Gastroesophageal sphincter (tissue), 4 donors: ENCODE data around the gene GSTM5. TPM values are rescaled to one million over a fixed set of nuclear protein-coding genes. Genes with fewer than 3 reads are reported as not detected.
"Not testable (repeated sequence)": the region's sequence is repeated elsewhere in the genome, so short reads cannot be mapped to it uniquely, and the experiment has no call there.

ENCODE experiments used
- ATAC-seq: fragments of 150-250 bp; one replicate; pipeline ENCODE4 v1.9.1; 2016; ENCODE audit warnings: mild to moderate bottlenecking, moderate library complexity
- H3K27ac ChIP-seq, 4 donors: fragments of 200-600 bp; sonication (generic) in 3 of 4; 1 replicate in 3 of 4; 2 replicates in 1 of 4; pipeline ENCODE4 v1.5.1; 2016 to 2019
- H3K27me3 ChIP-seq: fragments of 200-600 bp; sonication (generic); one replicate; pipeline ENCODE4 v1.5.1; 2019
- H3K36me3 ChIP-seq, 2 donors: fragments of 200-600 bp; sonication (generic); one replicate each; pipeline ENCODE4 v1.5.1; 2019; ENCODE audit warnings: control low read depth in 1 of 2
- H3K4me1 ChIP-seq, 3 donors: fragments of 200-600 bp; sonication (generic); 1 replicate in 2 of 3; 2 replicates in 1 of 3; pipeline ENCODE4 v1.5.1; 2016 to 2019; ENCODE audit warnings: control low read depth in 2 of 3
- H3K4me3 ChIP-seq, 2 donors: fragments of 200-600 bp; sonication (generic); one replicate each; pipeline ENCODE4 v1.5.1; 2019; ENCODE audit warnings: mild to moderate bottlenecking in 1 of 2, moderate library complexity in 1 of 2
- H3K9me3 ChIP-seq, 3 donors: fragments of 200-600 bp; sonication (generic); one replicate each; pipeline ENCODE4 v1.5.1; 2017 to 2019; ENCODE audit warnings: control low read depth in 2 of 3
- CTCF ChIP-seq, 4 experiments: fragments of 200-600 bp in 2 of 4; fragments of 450-650 bp in 2 of 4; sonication (generic) in 1 of 4; IDR thresholded peaks; one replicate each; pipeline ENCODE4 v1.5.1; 2017 to 2019; ENCODE audit warnings: antibody characterized with exemption in 4 of 4, mild to moderate bottlenecking in 2 of 4, moderate library complexity in 2 of 4
- EP300 ChIP-seq: sonication (generic); formaldehyde crosslinking; IDR thresholded peaks from one replicate; pipeline ENCODE4 v1.6.1; 2017; ENCODE audit warnings: antibody characterized with exemption, mild to moderate bottlenecking
- POLR2A ChIP-seq, 2 donors: fragments of 450-650 bp; IDR thresholded peaks; one replicate each; pipeline ENCODE4 v1.6.1; 2017; ENCODE audit warnings: antibody characterized with exemption in 2 of 2, mild to moderate bottlenecking in 2 of 2, moderate library complexity in 1 of 2
- POLR2AphosphoS5 ChIP-seq: sonication (generic); formaldehyde crosslinking; IDR thresholded peaks from one replicate; pipeline ENCODE4 v1.6.1; 2017; ENCODE audit warnings: antibody characterized with exemption
- WGBS, 2 donors: methylation state at CpG; one replicate each; pipeline ENCODE4 v1.1.5; 2018; ENCODE audit warnings: low coverage in 1 of 2; 5-methylcytosine and 5-hydroxymethylcytosine counted together
- total RNA-seq, 4 donors: library from RNA; depleted of rRNA; stranded (reverse); fragments of >200 nt; gene quantifications; one replicate each; pipeline ENCODE4 v1.1.0, GENCODE V29; 2016

Gene GSTM5
- 1 to 10 TPM; 2.7 to 9.2 (median 6.3) TPM for total RNA-seq

- peak within 1 kb of the TSS in 2 of 4 donors; percentile 49 to 62 for H3K27ac ChIP-seq
Observed at GRCh38 chr1:109711593-109712320, at the start of gene GSTM5. Gene GSTM5, plus strand, starts transcription at chr1:109712251. Its CDS starts 62 bp downstream, at chr1:109712313.

GRCh38 chr1:109664671-109665070, 47.4 kb upstream of the GSTM5 start:
- Histone ChIP-seq H3K36me3 (peaks cover 0 to 44% of the 10 kb centered on the region in 2 donors), H3K9me3 (no peaks in the 10 kb centered on the region), H3K4me1 (peaks cover 0 to 18% (median 3%) of the 10 kb centered on the region in 3 donors), H3K4me3 (no peak overlapping the region), H3K27me3 (no peaks in the 10 kb centered on the region), H3K27ac (no peak overlapping the region)
- WGBS, 2 donors: 83 to 86% methylated on average over 1 of the region's 1 CpG
- TF ChIP-seq CTCF (IDR thresholded peaks at IDR 0.05) (no peak), POLR2A (IDR thresholded peaks at IDR 0.05) (no peak), EP300 (no peak), POLR2AphosphoS5 (no peak)
- ATAC-seq: no peak

More at GRCh38 chr1:109711593-109712320, at the start of gene GSTM5:
- peak within 1 kb of the TSS in 1 of 2 donors; percentile 49 for H3K4me3 ChIP-seq
- not testable (repeated sequence) for H3K9me3 ChIP-seq, H3K27me3 ChIP-seq, H3K36me3 ChIP-seq, H3K4me1 ChIP-seq
- peak; percentile 66 for ATAC-seq
- 3% methylated on average over 6 of the region's 33 CpGs; no CpG with 5 or more reads in 1 of the 2 donors for WGBS, 2 donors

- 5 to 7% methylated on average over 7 to 12 of the region's 22 CpGs for WGBS, 2 donors
- TF ChIP-seq EP300 (no peak), POLR2A (IDR thresholded peaks at IDR 0.05) (peak in 1 of 2 donors; percentile 15), POLR2AphosphoS5 (no peak), CTCF (IDR thresholded peaks at IDR 0.05) (no peak)
- Histone ChIP-seq H3K4me1 (peaks cover 0 to 18% (median 3%) of the 10 kb centered on the region in 3 donors), H3K9me3 (no peaks in the 10 kb centered on the region), H3K36me3 (peaks cover 0 to 29% of the 10 kb centered on the region in 2 donors), H3K4me3 (peak within 1 kb of the TSS; percentile 62 to 72), H3K27me3 (no peaks in the 10 kb centered on the region), H3K27ac (peak within 1 kb of the TSS; percentile 47 to 74 (median 64))
- peak; percentile 99 for ATAC-seq
Observed at GRCh38 chr1:109667452-109668122, 44.5 kb upstream of the GSTM5 start, which contains the start of gene GSTM2. Gene GSTM2, plus strand, starts transcription at chr1:109668057. Its CDS starts 59 bp downstream, at chr1:109668116.

GRCh38 chr1:109668123-109668775, 43.8 kb upstream of the GSTM5 start:
- Histone ChIP-seq H3K27me3 (no peaks in the 10 kb centered on the region), H3K9me3 (no peaks in the 10 kb centered on the region), H3K27ac (peak overlapping the region; percentile 7 to 74 (median 64)), H3K36me3 (peaks cover 0 to 32% of the 10 kb centered on the region in 2 donors), H3K4me1 (peaks cover 0 to 18% (median 3%) of the 10 kb centered on the region in 3 donors), H3K4me3 (peak overlapping the region; percentile 62 to 72)
- no peak for TF ChIP-seq POLR2A (IDR thresholded peaks at IDR 0.05)
- no peak for TF ChIP-seq CTCF (IDR thresholded peaks at IDR 0.05)
- no peak for TF ChIP-seq EP300
- no peak for TF ChIP-seq POLR2AphosphoS5
- ATAC-seq: no peak
- WGBS, 2 donors: 0% methylated on average over 1 of the region's 26 CpGs; no CpG with 5 or more reads in 1 of the 2 donors

- peaks cover 0 to 39% of the 10 kb centered on the region in 2 donors for H3K36me3 ChIP-seq
- H3K4me1 ChIP-seq: peaks cover 0 to 18% (median 3%) of the 10 kb centered on the region in 3 donors
- ATAC-seq: no peak
- no peak for TF ChIP-seq EP300
- TF ChIP-seq POLR2AphosphoS5: no peak
- TF ChIP-seq POLR2A (IDR thresholded peaks at IDR 0.05): no peak
- no peak for TF ChIP-seq CTCF (IDR thresholded peaks at IDR 0.05)
- no peaks in the 10 kb centered on the region for H3K9me3 ChIP-seq
- H3K27ac ChIP-seq: no peak overlapping the region
- no peak overlapping the region for H3K4me3 ChIP-seq
- WGBS, 2 donors: 92 to 93% methylated on average over 10 to 18 of the region's 22 CpGs
- no peaks in the 10 kb centered on the region for H3K27me3 ChIP-seq
Observed at GRCh38 chr1:109669246-109669948, 42.7 kb upstream of the GSTM5 start.

GRCh38 chr1:109669949-109670302, 42.1 kb upstream of the GSTM5 start:
- not testable (repeated sequence) for H3K9me3 ChIP-seq, H3K4me3 ChIP-seq, H3K27ac ChIP-seq, ATAC-seq, H3K27me3 ChIP-seq
- Histone ChIP-seq H3K4me1 (peaks cover 0 to 18% (median 3%) of the 10 kb centered on the region in 3 donors), H3K36me3 (peaks cover 0 to 37% of the 10 kb centered on the region in 2 donors)
- no CpG with 5 or more reads among the region's 5 CpGs for WGBS, 2 donors
